ENCODE results near the gene LNX2. TPM values are rescaled to one million over a fixed set of nuclear protein-coding genes. Genes with fewer than 3 reads are reported as not detected.

The LNX2 gene
- polyA plus RNA-seq, 3 donors: 10.0 to 11.9 (median 11.7) TPM

GRCh38 chr13:27572234-27572901, 48.0 kb downstream of the LNX2 start:
- DNase-seq: no peak

- DNase-seq: no peak
These were observed 49.4 kb downstream of the LNX2 start for GRCh38 chr13:27570906-27571305.

DNA sequence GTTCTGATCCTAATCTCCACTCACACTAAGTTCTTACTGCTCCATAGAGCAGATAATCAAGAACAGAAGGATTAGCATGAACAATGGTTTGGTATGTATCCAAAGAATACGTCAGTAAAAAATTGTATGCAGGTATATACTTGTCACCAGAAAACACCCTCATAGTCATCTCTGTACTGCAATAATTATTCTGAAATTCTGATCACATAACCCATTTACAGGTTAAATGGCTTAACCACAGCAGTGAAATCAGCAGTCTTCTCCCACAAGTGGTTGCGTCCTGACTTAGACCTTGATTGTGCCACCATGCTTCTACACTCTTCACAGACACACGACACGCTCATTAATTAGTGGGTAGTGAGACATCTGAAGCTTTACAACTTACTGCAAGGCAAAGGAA, 50.9 kb downstream of the LNX2 start:
- no peak for DNase-seq

GRCh38 chr13:27565818-27566217, 54.5 kb downstream of the LNX2 start:
- DNase-seq: no peak

DNA sequence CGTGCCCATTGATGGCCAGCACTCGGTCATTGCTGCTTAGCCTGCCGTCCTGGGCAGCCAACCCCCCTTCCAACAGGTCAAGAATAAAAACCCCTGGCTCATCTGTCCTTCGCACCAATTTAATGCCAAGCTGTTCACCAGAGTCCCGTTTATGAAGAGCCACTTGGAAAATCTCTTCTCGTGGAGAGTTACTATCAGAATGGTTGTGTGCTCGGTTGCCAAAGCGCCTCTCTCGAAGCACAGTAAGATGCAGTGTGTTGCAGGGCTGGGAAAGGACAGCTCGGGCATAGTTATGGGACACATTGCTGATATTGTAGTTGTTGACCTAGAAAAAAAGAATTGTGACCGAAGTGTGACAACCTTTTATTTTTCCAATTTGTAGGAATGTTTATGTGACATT, 57.9 kb downstream of the LNX2 start:
- no peak for DNase-seq

GRCh38 chr13:27559719-27560118, 60.6 kb downstream of the LNX2 start:
- DNase-seq: no peak

- no peak for DNase-seq
These were observed 64.2 kb downstream of the LNX2 start for GRCh38 chr13:27556109-27556508.

DNA sequence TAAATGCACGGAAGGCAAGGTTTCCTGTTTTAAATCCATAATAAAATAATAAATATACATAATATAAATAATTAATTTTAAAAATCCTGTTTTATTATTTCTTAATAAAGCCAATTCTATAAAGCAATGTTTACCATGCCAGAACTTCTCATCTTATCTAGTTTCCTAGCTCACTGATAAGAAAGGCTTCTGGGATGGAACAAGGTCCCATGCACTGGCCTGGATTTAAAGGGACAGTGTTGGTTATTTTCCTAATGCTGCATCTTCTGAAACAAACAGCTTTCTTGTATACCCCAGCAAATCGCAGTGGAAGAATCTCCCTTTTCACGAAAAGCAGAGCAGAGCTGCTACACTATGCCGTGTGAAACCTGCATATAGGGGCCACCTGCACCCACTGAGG, 68.8 kb downstream of the LNX2 start:
- no peak for DNase-seq

DNA sequence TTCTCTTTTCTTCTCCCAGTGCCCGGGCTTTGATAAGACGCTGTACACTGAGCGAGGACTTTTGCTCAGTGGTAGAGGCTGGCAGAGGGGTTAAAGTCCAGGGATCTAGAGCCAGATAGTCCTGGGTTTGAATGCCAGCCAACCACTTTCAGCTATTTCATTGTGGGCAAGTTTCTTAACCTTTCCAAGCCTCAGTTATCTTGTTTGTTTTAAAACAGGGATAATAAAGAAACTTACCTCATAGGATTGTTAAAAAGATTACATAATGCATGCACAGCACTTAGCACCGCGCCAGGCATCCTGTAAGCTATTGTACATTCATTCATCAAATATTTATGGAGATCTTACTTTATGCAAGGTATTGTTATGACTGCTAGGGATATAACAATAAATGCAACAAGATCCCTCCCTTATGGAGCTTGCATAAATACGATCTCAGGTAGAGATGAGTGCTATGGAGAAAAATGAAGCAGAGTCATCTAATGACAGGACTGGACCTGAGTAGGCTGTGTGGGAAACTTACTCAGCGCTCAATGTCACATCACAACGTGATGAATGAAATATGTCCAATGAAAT, 70.8 kb downstream of the LNX2 start:
- no peak for DNase-seq

DNA sequence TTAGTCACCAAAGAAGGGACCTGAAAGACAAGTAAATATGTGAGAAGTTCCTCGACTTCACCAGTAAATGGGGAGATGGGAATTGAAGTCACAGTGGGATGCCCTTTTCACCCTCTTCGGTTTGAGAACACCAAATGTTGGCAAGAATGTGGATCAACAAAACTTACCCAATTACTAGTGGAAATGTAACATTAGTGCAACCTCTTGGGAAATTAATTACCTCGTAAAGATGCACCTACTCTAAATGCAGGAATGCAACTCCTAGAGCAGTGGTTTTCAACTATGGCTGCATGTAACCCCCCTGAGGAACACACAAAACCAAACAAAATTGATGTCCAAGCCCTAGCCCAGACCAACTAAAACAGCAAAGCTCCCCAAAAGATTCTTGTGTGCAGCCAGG, 78.1 kb downstream of the LNX2 start:
- no peak for DNase-seq

- no peak for DNase-seq
These were observed 78.9 kb downstream of the LNX2 start for GRCh38 chr13:27541386-27541785.

DNA sequence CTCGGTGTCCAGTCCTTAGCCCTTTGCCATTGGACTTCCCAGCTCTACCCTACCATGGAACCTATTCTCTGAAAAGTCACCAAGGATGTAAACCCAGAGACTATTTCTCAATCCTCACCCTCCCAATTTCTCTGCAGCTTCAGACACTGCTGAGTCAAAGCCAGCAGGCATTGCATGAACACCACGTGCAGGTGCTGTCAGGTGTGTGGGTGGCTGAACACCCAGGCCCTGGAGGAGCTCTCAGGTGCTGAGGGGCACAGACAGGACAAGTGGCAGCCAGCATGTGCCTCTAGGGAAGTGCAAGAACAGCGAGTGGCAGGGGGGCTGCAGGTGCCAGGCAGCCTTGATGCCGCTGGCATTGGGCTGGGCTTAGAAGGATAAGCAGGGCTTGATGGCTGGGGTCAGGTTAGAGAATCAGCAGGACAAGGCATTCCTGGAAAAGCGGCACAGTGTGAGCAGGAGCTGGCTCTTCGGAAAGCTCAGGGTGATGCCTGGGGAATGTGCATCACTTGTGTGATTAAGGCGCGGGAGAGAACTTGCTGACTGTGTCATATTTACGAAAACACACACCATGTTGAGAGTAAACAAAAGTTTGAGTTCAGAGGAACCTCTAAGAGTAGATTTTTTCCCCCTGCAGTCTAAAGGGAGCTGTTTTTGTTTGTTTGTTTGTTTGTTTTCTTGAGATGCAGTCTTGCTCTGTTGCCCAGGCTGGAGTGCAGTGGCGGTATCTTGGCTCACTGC, 83.8 kb downstream of the LNX2 start:
- no peak for DNase-seq

DNA sequence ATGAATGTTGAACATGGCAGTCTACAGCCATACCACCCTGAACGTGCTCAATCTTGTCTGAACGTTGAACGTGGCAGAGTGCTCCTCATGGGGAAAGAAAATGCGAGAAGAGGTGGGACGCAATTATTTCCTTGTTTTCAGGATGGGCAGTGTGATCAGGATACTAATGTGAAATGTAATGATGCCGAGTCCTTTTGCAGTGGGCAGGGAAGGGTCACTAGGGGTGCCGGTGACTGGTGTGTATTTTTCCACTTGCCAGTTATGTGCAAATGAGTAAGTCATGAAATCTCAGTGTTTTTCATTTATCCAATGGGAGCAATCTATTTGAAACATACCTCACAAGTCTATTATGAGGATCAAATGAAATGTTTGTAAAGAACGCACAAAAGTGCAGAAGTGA, 84.8 kb downstream of the LNX2 start:
- no peak for DNase-seq

DNA sequence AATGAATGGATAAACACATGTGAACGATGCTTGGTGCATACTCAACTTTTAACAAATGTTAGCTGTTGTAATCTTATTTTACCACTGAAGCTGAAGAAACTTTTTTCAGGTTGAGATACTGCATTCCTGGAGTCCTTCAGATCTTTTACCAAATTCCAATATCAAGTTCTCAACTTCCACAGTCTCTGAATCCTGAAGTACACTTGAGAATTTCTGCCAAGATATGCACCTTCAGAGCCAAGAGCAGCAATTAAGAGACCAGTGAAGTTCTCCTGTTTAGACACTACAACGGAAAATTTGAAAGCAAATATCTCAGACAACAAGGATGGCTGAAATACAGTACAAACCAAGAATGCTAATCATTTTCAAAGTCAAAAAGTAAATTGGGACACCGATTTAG, 85.3 kb downstream of the LNX2 start:
- no peak for DNase-seq

- no peak for DNase-seq
These were observed 86.0 kb downstream of the LNX2 start for GRCh38 chr13:27534108-27534980.

GRCh38 chr13:27533155-27533643, 87.1 kb downstream of the LNX2 start:
- DNase-seq: peak; percentile 77

GRCh38 chr13:27528908-27529307, 91.4 kb downstream of the LNX2 start:
- no peak for DNase-seq

DNA sequence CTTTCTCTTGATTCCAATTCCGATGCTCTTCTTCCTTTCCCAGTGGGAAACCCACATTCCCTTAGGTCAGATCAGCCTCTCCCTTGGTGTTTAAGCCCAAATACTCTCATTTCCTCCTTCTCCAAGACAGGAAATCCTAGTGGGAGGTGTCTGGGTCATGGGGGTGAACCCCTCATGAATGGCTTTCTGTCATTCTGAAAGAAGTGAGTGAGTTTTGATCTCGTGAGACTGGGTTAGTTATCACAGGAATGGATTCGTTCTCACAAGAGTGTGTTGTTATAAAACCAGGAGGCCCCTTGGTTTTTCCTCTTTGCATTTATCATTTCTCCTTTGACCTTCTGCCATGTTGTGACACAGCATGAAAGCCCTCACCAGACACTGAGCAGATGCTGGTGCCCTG, 93.8 kb downstream of the LNX2 start:
- DNase-seq: no peak

DNA sequence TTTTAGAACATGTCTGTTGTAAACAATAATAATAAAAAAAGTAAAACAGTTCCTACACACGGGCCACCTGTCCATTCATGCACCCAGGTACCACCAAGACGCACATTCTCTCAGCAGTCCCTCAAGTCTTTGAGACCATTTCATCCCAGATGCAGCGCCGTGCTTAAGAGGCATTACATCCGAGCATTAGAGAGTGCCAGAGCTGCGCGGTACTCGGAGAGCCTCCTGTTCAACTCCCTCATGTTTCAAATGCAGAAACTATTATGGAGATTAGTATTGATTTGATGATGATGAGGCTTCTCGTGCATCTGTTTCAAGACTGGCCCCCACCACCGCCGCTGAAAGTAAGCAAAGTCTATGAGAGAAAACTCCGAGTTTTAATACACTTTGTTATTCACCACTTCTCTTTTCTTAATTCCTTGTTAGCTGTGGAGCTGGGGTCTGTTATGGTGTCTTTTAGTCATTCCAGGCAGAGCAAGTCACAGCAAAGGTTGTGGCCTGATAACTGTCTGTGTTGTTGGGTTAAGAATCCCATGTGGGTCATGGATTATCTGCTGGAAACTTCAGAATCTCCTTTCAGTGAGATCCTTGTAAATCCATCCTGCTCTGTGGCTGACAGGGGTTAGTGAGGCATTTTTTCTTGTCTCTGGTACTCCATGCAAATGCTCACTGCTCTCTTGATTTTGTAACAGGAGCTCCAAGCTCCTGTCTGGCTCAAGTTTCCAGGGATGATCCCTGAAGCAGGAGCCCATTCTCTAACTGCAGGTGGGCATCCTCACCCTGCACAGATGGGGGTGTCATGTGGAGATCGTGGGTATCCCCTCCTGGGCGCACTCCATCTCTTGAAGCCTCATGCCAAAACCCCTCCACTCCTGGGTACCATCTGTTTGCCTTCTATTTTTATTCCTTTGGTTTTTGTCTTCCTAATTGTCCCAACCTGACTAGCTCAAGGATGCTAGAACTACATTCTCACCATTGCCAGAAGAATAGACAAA, 95.1 kb downstream of the LNX2 start:
- DNase-seq: no peak

- DNase-seq: no peak
These were observed 96.8 kb downstream of the LNX2 start for GRCh38 chr13:27523346-27524073.

All from renal pelvis (tissue), 4 donors.